PC-9 (cell line): Measurements from ENCODE around the gene PIGM.

Experiments used
- EZH2 ChIP-seq: fragments of 200-600 bp; sonication (generic); IDR thresholded peaks from 2 replicates; pipeline ENCODE4 v1.8.0; 2017; ENCODE audit warnings: antibody characterized with exemption, low read depth
- TF ChIP-seq, protein P1 (sequence below): fragments of 200-600 bp; sonication (generic); conservative IDR thresholded peaks from 2 replicates; pipeline ENCODE4 v1.6.1; 2017; ENCODE audit warnings: mixed run types, antibody characterized with exemption, mild to moderate bottlenecking, moderate library complexity

GRCh38 chr1:160043543-160043942, 11.8 kb upstream of the PIGM start:
- TF ChIP-seq, protein P1, sequence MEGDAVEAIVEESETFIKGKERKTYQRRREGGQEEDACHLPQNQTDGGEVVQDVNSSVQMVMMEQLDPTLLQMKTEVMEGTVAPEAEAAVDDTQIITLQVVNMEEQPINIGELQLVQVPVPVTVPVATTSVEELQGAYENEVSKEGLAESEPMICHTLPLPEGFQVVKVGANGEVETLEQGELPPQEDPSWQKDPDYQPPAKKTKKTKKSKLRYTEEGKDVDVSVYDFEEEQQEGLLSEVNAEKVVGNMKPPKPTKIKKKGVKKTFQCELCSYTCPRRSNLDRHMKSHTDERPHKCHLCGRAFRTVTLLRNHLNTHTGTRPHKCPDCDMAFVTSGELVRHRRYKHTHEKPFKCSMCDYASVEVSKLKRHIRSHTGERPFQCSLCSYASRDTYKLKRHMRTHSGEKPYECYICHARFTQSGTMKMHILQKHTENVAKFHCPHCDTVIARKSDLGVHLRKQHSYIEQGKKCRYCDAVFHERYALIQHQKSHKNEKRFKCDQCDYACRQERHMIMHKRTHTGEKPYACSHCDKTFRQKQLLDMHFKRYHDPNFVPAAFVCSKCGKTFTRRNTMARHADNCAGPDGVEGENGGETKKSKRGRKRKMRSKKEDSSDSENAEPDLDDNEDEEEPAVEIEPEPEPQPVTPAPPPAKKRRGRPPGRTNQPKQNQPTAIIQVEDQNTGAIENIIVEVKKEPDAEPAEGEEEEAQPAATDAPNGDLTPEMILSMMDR: no peak
- no peak for TF ChIP-seq EZH2
